GM19035 (cell line): Measurements from ENCODE around the gene KHDC1.
A peak's percentile ranks its signal among the peaks of the same experiment; 100 is the strongest.
"Not testable (repeated sequence)": the region's sequence is repeated elsewhere in the genome, so short reads cannot be mapped to it uniquely, and the experiment has no call there.

Source experiments
- ATAC-seq: cut with Tn5 transposase; IDR thresholded peaks from one replicate; pipeline ENCODE4 v1.9.1; 2021; ENCODE audit not compliant: unreplicated experiment

The KHDC1 gene

DNA sequence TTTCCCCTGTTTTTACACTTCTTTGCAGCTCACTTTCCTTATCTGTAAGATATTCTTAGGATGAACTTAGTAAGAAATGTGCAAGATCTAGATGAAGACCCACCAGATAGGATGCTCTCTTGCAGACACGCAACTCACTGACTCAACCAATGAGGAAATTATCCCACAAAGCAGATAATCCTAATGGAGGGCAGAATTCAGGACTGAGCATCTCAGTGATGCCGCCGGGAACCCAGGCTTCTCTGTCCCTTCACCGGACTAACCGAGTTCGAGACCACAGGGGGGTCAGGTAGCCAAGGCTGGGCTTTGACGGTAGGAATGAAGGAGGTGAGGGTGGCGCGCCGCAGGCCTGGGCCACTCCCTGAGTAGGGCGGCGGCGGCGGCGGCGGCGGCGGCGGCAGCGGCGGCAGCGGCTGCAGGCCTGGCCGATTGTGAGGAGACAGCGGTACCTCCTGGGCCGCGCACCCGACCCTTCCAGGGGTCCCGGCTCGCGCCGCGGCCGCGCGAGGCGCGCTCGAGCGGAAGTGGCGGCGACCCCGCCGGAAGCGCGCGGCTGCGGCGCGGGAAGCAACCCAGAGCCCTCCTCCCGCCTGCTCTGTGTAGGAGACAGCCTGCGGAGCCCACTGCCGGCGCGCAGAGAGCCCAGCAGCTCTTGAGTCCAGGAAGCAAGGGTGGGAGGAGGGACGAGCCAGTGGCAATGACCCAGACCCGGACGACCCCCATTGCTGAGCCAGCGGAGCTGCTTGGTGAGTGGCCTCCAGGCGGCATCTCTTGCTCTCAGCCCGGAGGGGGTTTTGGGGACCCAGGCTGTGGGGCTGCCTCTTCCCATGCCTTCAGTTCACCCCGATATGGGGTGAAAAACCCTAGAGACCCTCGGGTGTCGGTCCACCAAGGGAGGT is at the start of gene KHDC1:
TSS of gene KHDC1 (minus strand) at position 526 of the 899 bp plus-strand sequence. CDS start 20,679 bp downstream, outside the sequence.
- peak; percentile 93 for ATAC-seq

DNA sequence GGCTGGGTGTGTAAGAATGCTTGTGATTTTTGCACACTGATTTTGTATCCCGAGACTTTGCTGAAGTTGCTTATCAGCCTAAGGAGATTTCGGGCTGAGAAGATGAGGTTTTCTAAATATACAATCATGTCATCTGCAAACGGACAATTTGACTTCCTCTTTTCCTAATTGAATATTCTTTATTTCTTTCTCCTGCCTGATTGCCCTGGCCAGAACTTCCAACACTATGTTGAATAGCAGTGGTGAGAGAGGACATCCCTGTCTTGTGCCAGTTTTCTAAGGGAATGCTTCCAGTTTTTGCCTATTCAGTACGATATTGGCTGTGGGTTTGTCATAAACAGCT is 47.5 kb upstream of the KHDC1 start:
- not testable (repeated sequence) for ATAC-seq

GRCh38 chr6:73309785-73310502 is 46.9 kb upstream of the KHDC1 start:
- ATAC-seq: peak; percentile 98

DNA sequence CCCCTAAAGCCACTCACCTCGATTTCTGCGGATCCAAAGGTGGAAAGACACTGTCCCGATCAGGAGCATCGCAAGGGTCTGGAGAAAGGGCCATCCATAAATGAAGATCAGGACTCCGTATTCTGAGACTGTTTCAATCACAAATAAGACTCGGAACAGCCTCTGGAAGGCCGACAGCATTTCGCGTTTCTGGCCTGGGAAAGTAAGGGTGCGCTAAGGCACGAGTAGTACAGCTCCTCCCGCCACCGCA is 46.5 kb upstream of the KHDC1 start:
- ATAC-seq: peak; percentile 44

GRCh38 chr6:73308712-73309534 is 45.9 kb upstream of the KHDC1 start:
- no peak for ATAC-seq

- not testable (repeated sequence) for ATAC-seq
Observed at GRCh38 chr6:73303773-73304172, 40.8 kb upstream of the KHDC1 start.

- no peak for ATAC-seq
Observed at GRCh38 chr6:73302339-73302738, 39.3 kb upstream of the KHDC1 start.

- no peak for ATAC-seq
Observed at GRCh38 chr6:73299151-73299971, 36.4 kb upstream of the KHDC1 start.

DNA sequence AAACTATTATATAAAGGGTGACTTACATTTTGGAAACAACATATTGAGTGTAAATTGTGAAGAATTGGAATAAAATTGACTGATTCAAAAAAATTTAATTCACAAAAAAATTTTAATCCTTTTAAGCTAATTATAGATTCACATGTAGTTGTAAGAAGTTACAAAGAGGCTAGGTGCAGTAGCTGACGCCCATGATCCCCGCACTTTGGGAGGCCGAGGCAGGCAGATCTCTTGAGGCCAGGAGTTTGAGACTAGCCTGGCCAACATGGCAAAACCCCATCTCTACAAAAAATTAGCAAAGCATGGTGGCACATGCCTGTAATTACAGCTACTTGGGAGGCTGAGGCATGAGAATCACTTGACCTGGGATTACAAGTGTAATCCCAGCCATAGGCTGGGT is 30.3 kb upstream of the KHDC1 start:
- ATAC-seq: no peak

DNA sequence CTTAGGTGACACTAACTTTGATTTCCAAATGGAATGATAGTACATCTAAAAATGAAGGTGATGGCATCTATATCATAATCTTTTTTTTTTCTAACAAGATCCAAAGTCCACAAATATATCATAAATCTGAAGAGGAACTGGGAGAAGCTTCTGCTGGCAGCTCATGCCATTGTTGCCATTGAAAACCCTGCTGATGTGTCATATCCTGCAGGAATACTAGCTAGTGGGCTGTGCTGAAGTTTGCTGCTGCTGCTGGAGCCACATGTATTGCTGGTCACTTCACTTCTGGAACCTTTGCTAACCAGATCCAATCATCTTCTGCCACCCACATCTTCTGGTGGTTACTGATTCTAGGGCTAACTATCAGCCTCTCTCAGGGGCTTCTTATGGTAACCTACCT is 27.4 kb upstream of the KHDC1 start:
- no peak for ATAC-seq

- no peak for ATAC-seq
Observed at GRCh38 chr6:73286752-73287151, 23.8 kb upstream of the KHDC1 start.

DNA sequence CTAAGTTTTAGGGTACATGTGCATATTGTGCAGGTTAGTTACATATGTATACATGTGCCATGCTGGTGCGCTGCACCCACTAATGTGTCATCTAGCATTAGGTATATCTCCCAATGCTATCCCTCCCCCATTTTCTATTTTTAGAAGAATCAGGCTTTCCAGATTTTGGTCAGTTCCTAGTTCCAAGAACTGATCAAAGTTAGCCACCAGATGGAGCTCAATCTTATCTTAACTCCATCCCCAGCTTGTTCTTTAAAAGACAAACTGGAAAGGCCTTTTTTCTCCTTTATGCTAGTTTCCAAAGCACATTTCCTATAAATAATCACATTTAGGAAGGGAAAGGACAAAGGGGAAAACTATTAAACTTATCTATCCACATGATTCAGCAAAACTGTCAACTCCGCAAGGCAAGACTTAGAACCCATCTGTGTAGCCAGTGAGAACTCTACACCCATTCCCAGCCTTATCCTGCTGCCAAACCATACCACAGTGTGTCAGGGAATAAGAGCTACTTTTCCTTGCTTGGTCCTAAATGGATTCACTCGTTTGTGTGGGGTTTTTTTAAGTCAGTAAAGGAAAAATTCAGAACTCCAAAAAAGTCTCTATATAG is 22.8 kb upstream of the KHDC1 start:
- ATAC-seq: no peak

GRCh38 chr6:73282871-73283270 is 19.9 kb upstream of the KHDC1 start:
- no peak for ATAC-seq

- not testable (repeated sequence) for ATAC-seq
Observed at GRCh38 chr6:73281684-73282083, 18.7 kb upstream of the KHDC1 start.

GRCh38 chr6:73269296-73269695 is 6.3 kb upstream of the KHDC1 start:
- ATAC-seq: not testable (repeated sequence)

DNA sequence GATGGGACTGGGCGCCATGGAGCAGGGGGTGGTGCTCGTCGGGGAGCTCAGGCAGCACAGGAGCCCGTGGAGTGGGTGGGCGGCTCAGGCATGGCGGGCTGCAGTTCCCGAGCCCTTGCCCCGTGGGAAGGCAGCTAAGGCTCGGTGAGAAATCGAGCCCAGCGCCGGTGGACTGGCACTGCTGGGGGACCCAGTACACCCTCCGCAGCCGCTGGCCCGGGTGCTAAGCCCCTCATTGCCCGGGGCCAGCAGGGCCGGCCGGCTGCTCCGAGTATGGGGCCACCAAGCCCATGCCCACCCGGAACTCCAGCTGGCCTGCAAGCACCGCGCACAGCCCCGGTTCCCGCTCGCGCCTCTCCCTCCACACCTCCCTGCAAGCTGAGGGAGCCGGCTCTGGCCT is 5.9 kb upstream of the KHDC1 start:
- ATAC-seq: not testable (repeated sequence)

DNA sequence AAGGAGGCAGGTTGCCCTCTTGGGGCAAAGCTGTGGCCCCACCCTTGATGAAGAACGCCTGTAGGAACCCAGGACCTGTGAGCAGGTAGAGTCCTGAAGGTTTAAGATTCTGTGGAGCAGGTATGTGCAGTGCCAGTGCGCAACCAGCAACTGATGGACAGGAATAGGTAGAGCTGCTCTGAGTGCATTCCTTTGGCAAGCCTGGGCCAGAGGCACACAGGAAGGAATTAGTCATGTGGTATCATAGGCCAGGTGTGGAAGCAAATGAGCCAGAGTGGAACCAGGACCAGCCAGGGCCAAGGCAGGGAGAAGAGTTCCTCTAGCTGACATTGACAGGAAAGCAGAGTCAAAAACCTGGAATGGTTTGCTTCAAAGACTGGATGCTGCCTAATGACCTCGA is 1.4 kb upstream of the KHDC1 start:
- no peak for ATAC-seq

- peak; percentile 15 for ATAC-seq
Observed at GRCh38 chr6:73263570-73263909, 544 bp upstream of the KHDC1 start.

DNA sequence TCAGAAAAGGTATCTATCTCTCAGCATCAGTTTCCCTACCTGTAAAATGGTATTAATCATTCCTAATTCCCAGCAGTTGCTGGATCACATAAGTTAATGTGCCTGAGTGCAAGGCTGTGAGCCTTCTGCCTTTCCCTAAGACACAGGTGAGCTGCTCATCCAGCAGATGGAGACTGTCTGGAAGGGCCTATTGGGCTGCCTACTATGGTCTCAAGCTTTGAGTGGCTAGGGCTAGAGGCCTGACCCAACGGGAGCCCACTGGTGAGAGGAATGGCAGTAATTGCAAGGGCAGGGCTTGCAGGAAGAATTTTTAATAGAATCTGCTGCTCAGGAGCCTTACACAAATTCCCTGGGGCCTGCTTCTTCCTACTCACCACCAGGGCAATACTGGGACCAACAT is 4.3 kb downstream of the KHDC1 start:
- ATAC-seq: no peak

- ATAC-seq: not testable (repeated sequence)
Observed at GRCh38 chr6:73254323-73254722, 8.7 kb downstream of the KHDC1 start.
